Panc1 (cell line): ENCODE results near the gene SLC6A17. TPM values are rescaled to one million over a fixed set of nuclear protein-coding genes. Genes with fewer than 3 reads are reported as not detected.

Source experiments
- ATAC-seq: fragments of 200-7000 bp; cut with Tn5 transposase; 2 replicates; pipeline ENCODE4 v1.9.1; 2020; ENCODE audit warnings: mild to moderate bottlenecking, moderate library complexity
- BruUV-seq: library from RNA; stranded (reverse); fragments of 400-500 nt; replicated peaks from 2 replicates; lab custom pipeline; 2021; lab: Mats Ljungman, UMichigan
- CTCF ChIA-PET: fragments of 300-600 bp; sonication (Branson Sonifier 250); formaldehyde crosslinking; loops from one replicate; lab custom pipeline; 2022; ENCODE audit warnings: antibody characterized with exemption; lab: Charles Lee
- POLR2A ChIA-PET: fragments of 300-600 bp; sonication (Branson Sonifier 250); formaldehyde crosslinking; loops from one replicate; lab custom pipeline; 2022; ENCODE audit warnings: antibody characterized with exemption; lab: Charles Lee
- DNase-seq: peaks from one replicate; pipeline ENCODE4 v3.0.0-alpha.2; 2010; ENCODE audit warnings: low read depth, low spot score
- H3K27ac ChIP-seq: 2 replicates; pipeline ENCODE4 v1.5.1; 2011; ENCODE audit warnings: mild to moderate bottlenecking, low read length, inconsistent platforms
- H3K27me3 ChIP-seq: fragments of 200-500 bp; sonication (Bioruptor generic); 2 replicates; pipeline ENCODE4 v1.6.0; 2014; ENCODE audit warnings: low read length, inconsistent platforms; ENCODE audit not compliant: control insufficient read depth, insufficient read depth
- H3K36me3 ChIP-seq: fragments of 200-500 bp; sonication (Bioruptor generic); 2 replicates; pipeline ENCODE4 v1.5.1; 2014; ENCODE audit warnings: inconsistent platforms, mild to moderate bottlenecking, low read length, moderate library complexity; ENCODE audit not compliant: control insufficient read depth, insufficient read depth
- H3K4me1 ChIP-seq: 2 replicates; pipeline ENCODE4 v1.5.1; 2011; ENCODE audit warnings: inconsistent platforms, mild to moderate bottlenecking, low read length, moderate library complexity; ENCODE audit not compliant: control insufficient read depth, insufficient read depth
- H3K4me3 ChIP-seq, 2 experiments: 2 replicates each; pipeline ENCODE4 v1.5.1; 2011 to 2012; ENCODE audit warnings: low read depth in 2 of 2, low read length in 2 of 2, mild to moderate bottlenecking in 2 of 2, inconsistent platforms in 1 of 2, moderate library complexity in 1 of 2
- H3K9me3 ChIP-seq: fragments of 200-500 bp; sonication (Bioruptor generic); 2 replicates; pipeline ENCODE4 v1.5.1; 2014; ENCODE audit warnings: low read depth, mild to moderate bottlenecking, inconsistent platforms, low read length, moderate library complexity; ENCODE audit not compliant: control insufficient read depth, insufficient read depth
- POLR2AphosphoS5 ChIP-seq: IDR thresholded peaks from 2 replicates; pipeline ENCODE4 v1.6.1; 2012; ENCODE audit warnings: mild to moderate bottlenecking, low read depth, low read length, moderate library complexity
- SIN3A ChIP-seq: IDR thresholded peaks from 2 replicates; pipeline ENCODE4 v1.6.1; 2012; ENCODE audit warnings: low read depth, mild to moderate bottlenecking, low read length, moderate library complexity, borderline replicate concordance; ENCODE audit not compliant: insufficient read depth
- TCF7L2 ChIP-seq: IDR thresholded peaks from 2 replicates; pipeline ENCODE4 v1.6.1; 2011; ENCODE audit warnings: mild to moderate bottlenecking, low read depth, low read length, inconsistent platforms
- in situ Hi-C: cut with HindIII; loops from 2 replicates; pipeline ENCODE4 v1.10.0; 2016; ENCODE audit warnings: low sequenced_read_pairs, low pct_unique_long_range_greater_than_20kb
- intact Hi-C: fragments of 100-400 bp; cut with micrococcal nuclease; formaldehyde crosslinking; loops from one replicate; pipeline ENCODE4 v1.10.0; 2022; ENCODE audit not compliant: unreplicated experiment
- total RNA-seq: library from RNA; stranded (reverse); gene quantifications from one replicate; pipeline ENCODE4 v1.2.1, GENCODE V29; 2021; ENCODE audit not compliant: unreplicated experiment
- TF ChIP-seq, protein P1 (sequence below), 2 experiments: IDR thresholded peaks; 2 replicates each; pipeline ENCODE4 v1.6.1; 2011 to 2012; ENCODE audit warnings: low read depth in 2 of 2, control low read depth in 1 of 2, low read length in 1 of 2, mild to moderate bottlenecking in 1 of 2, moderate library complexity in 1 of 2; ENCODE audit not compliant: insufficient read depth in 1 of 2
- TF ChIP-seq, protein P2 (sequence below): fragments of 450-650 bp; IDR thresholded peaks from 2 replicates; pipeline ENCODE4 v1.5.1; 2017; ENCODE audit warnings: mild to moderate bottlenecking

The SLC6A17 gene
- total RNA-seq, 1 experiment from 2014 or later, result 5.7 TPM

DNA sequence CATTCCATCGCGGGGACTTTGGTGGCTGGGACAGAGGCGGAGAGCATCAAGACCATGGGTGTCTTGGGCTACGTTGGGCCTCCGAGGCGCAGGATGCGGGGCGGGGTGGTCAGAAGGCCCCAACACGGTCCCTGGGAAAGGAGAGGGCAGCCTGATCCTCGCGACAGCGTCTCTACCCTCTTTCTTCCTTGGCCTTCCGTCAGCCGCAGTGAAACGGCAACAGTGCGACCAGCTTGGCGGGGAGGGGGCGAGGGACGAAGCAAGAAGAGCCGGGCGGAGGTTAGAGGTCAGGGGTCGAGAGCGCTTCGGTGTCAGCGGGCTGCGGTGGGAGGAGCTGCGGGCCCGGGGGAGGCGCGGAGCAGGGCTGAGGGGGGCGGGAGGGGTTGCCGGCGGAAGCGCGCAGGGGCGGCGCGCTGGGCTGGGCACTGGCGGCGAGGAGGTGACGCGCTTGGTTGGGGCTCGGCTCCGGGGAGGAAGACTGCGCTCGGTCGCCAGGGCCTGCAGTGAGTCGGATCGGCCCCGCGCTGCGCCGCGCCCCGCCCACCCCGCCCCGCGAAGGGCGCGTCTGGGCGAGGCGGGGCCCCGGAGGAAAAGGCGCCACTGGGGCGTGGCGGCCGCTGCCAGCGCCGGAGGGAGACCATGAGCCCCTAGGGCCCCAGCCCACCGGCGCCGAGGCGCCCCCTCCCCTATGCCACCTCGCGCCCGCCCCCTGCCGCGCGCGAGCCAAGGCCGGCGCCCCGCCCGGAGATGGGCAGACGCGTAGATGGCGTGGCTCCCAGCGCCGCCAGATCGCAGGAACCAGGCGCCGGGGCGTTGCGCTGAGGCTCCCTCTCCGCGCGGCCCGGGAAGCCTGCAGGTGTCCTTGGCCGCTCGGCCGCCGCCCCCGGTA is 59.7 kb downstream of the SLC6A17 start, which contains the start of gene KCNC4:
TSS of gene KCNC4 (plus strand) at position 600 of the 889 bp plus-strand sequence. CDS start 1,186 bp downstream, outside the sequence.
- Histone ChIP-seq H3K27ac (peak within 1 kb of the TSS; percentile 83), H3K9me3 (no peaks in the 10 kb centered on the region), H3K27me3 (no peaks in the 10 kb centered on the region), H3K4me3 (peak within 1 kb of the TSS; percentile 53 to 58), H3K4me1 (peaks cover 19% of the 10 kb centered on the region), H3K36me3 (no peaks in the 10 kb centered on the region; the same call in 1 of the 2 replicates)
- intact Hi-C loops, result no loop called here
- BruUV-seq, result no TSS peak
- CTCF ChIA-PET, result interaction anchor here (0.7 to 4.5 kb wide), 4 partner anchors 13 to 250 kb away, joined by 4 to 77 read pairs (median 8); no protein-coding TSS in a partner anchor
- TF ChIP-seq POLR2AphosphoS5 (no peak), SIN3A (0 out of 2 replicates have a peak, but pooled peaks have one; percentile 16)
- POLR2A ChIA-PET, result no interaction called here
- DNase-seq (no peak), ATAC-seq (peak; percentile 93)
- in situ Hi-C loops, result no loop called here

DNA sequence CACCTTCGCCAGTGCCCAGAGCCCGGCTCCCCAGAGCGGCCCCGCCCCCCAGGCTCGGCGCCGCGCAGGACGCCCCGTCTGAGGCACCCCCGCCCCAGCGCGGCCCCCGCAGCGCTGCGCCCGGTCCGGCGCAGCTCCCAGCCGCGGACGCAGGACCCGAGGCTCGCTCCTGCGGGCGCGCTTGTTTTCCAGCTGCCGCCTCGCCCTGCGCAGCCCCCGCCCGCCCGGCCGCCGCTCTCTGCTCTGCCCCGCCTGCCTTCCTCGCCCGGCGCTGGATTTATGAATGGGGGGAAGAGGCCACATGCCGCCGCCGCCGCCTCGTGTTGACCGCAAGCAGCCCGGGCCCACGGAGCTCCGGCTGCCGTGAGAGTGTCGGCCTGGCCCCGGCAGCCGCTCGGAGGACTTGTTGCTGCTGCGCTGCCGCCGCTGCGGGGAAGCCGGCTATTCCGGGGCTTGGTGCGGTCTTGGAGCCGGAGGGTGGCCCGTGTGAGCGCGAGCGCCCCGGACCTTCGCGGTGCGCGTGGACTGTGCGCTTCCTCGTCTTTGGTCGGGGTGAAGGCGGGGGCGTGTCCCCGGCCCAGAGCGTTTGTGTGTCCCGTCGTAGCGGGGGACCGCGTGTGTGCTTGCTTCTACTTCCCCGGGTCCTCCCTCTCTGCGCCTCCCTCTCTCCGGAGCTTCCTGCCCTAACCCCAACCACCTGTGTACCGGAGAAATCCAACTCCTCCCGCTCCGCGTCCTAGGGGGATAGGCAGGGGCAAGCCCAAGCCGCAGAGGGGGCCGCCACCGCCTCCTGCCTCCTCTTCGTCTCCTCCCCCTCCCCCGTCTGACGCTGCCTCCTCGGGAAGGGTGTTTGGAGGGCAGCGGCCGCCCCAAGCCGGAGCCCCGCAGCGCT is 60.6 kb downstream of the SLC6A17 start:
- Histone ChIP-seq H3K4me3 (peak overlapping the region; percentile 53 to 58), H3K27me3 (no peaks in the 10 kb centered on the region), H3K36me3 (no peaks in the 10 kb centered on the region; the same call in 1 of the 2 replicates), H3K9me3 (no peaks in the 10 kb centered on the region), H3K27ac (peak overlapping the region; percentile 34; the same call in 1 of the 2 replicates), H3K4me1 (peaks cover 22% of the 10 kb centered on the region)
- peak; percentile 51 for ATAC-seq
- DNase-seq, result no peak
- no TSS peak for BruUV-seq
- ChIA-PET CTCF (no interaction called here), POLR2A (no interaction called here)
- intact Hi-C loops (no loop called here), in situ Hi-C loops (no loop called here)
- TF ChIP-seq POLR2AphosphoS5, result no peak
- TF ChIP-seq SIN3A, result no peak
- TF ChIP-seq, protein P1, sequence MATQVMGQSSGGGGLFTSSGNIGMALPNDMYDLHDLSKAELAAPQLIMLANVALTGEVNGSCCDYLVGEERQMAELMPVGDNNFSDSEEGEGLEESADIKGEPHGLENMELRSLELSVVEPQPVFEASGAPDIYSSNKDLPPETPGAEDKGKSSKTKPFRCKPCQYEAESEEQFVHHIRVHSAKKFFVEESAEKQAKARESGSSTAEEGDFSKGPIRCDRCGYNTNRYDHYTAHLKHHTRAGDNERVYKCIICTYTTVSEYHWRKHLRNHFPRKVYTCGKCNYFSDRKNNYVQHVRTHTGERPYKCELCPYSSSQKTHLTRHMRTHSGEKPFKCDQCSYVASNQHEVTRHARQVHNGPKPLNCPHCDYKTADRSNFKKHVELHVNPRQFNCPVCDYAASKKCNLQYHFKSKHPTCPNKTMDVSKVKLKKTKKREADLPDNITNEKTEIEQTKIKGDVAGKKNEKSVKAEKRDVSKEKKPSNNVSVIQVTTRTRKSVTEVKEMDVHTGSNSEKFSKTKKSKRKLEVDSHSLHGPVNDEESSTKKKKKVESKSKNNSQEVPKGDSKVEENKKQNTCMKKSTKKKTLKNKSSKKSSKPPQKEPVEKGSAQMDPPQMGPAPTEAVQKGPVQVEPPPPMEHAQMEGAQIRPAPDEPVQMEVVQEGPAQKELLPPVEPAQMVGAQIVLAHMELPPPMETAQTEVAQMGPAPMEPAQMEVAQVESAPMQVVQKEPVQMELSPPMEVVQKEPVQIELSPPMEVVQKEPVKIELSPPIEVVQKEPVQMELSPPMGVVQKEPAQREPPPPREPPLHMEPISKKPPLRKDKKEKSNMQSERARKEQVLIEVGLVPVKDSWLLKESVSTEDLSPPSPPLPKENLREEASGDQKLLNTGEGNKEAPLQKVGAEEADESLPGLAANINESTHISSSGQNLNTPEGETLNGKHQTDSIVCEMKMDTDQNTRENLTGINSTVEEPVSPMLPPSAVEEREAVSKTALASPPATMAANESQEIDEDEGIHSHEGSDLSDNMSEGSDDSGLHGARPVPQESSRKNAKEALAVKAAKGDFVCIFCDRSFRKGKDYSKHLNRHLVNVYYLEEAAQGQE (IDR thresholded peaks at IDR 0.05; ENCODE audit: insufficient read depth in 1 of 2, low read depth in 2 of 2, low read length in 1 of 2), result no peak
- TF ChIP-seq, protein P2, sequence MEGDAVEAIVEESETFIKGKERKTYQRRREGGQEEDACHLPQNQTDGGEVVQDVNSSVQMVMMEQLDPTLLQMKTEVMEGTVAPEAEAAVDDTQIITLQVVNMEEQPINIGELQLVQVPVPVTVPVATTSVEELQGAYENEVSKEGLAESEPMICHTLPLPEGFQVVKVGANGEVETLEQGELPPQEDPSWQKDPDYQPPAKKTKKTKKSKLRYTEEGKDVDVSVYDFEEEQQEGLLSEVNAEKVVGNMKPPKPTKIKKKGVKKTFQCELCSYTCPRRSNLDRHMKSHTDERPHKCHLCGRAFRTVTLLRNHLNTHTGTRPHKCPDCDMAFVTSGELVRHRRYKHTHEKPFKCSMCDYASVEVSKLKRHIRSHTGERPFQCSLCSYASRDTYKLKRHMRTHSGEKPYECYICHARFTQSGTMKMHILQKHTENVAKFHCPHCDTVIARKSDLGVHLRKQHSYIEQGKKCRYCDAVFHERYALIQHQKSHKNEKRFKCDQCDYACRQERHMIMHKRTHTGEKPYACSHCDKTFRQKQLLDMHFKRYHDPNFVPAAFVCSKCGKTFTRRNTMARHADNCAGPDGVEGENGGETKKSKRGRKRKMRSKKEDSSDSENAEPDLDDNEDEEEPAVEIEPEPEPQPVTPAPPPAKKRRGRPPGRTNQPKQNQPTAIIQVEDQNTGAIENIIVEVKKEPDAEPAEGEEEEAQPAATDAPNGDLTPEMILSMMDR, result no peak
- no peak for TF ChIP-seq TCF7L2
